HG03108 (cell line): ENCODE results near the gene MPHOSPH10.
"Not testable (repeated sequence)": the region's sequence is repeated elsewhere in the genome, so short reads cannot be mapped to it uniquely, and the experiment has no call there.

Experiments used
- ATAC-seq: cut with Tn5 transposase; IDR thresholded peaks from one replicate; pipeline ENCODE4 v1.9.1; 2021; ENCODE audit warnings: moderate library complexity; ENCODE audit not compliant: unreplicated experiment

Gene MPHOSPH10

DNA sequence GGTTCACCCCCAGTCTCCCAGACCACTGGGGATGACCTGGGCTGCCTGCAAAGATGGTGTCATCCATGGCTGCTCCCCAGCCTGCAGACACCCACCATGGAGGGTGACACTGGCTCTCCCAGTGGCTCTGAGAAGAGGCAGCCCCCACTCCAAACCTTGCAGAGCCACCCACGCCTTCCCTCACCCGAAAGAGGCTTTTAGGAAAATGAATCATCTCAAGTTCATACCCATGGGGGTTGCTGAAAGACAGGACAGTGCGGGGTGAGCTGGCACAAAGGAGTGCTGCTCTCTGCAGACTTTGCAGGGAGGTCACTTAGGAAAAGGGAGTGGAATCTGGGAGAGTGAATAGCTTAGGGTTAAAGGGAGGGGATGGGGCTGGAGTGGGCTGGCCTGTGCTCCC is 36.4 kb downstream of the MPHOSPH10 start:
- ATAC-seq: no peak

DNA sequence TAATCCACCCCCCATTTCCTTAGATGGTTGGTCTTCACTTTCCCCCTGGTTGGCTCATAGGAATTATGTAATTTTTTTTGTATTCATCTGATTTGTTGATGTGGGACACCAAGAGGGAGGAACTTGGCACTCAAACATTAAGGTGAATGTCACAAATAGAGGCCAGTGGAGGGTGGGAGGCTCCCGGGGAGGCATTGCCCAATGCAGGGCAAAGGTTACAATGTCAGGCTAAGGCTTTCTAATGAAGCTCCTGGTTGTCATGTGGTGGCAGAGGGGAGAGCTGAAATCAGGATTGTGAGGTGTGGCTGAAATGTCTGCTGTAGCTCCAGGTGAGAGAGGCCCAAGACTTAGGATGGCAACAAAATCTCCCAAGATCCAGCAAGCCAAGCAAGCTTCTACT is 42.7 kb downstream of the MPHOSPH10 start:
- no peak for ATAC-seq

DNA sequence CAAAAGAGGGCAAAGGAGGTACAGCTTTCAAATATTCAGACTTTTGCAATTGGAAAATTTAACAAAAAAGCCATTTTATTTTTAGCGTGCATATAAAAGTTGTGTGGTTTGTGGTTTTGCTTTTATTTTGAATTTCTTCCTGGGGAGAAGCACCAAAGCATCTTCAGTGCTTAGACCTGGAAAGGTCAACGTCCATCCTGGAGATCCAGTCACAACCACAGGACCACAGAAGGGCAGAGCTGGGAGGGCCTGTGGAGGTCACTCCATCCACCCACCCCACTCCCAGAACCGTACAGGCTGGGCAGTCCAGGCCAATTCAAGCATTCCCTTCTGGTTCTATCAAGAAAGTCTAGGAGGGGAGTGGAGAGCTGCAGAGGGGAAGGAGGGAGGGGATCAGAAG is 43.8 kb downstream of the MPHOSPH10 start:
- no peak for ATAC-seq

DNA sequence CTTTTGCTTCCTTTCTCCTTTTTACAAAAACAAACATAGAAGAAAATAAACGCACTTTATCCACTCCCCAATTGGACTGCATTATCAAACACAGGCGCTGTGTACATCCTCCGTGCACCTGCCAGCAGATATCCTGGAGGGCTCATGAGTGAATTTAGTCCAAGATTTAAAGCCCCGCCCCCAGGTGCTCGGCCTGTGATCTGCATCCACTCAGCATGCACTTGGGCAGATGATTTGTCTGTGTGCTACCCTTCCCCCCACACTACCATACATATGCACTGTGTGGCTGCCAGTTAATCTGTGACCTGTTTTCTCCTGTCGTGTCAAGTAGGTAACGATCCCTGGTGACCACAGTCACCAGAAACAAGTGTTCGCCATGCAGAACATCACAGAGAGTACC is 48.4 kb downstream of the MPHOSPH10 start:
- not testable (repeated sequence) for ATAC-seq

DNA sequence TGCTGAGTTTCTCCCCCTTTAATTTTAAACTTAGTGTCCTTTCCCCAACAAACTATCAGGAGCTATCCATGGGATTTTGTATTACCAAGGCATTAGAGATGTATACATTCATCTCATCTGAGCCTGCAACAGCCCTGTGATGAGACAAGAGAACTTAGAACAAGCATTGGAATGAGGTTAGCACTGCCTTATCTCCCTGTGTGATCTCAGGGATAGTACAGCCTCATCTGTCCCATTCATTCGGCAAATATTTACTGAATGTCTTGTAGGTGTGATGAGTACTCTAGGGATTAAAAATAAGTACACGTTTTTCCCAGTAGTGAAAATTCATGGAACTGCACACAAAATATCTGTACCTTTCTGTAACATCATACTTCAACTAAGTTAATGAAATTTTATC is 50.9 kb downstream of the MPHOSPH10 start:
- no peak for ATAC-seq

DNA sequence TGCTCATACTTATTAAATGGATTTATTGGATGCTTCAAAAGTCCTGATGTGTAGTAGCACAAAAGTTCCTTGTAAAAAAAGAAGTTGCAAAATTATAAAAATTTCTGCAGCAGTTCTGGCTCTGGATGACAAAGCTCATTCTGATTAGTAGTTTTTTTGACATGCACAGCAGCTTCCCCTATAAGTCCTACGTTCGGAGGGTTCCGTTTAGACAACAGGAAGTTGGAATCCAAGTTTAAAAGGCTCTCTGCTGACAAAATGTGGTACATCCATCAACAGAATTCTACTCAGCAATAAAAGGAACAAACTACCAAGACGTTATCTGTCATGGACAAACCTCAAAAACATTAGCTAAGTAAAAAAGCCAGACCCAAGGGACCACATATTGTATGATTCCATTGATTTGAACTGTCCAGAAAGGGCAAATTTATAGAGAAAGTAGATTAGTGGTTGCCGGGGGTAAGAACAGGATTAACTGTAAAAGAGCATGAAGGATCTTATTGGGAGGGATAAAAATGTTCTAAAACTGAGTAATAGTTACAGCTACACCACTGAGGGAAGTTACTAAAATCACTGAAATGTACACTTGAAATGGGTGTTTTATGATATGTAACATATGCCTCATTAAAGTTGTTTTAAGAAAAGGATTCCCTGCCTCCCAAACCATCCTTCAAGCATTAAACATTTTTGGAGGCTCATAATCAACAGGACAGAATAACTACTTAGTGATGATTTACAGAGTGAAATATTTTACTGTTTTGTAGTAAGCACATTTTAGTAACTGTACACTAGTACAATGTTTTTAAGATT is 53.1 kb downstream of the MPHOSPH10 start:
- not testable (repeated sequence) for ATAC-seq

DNA sequence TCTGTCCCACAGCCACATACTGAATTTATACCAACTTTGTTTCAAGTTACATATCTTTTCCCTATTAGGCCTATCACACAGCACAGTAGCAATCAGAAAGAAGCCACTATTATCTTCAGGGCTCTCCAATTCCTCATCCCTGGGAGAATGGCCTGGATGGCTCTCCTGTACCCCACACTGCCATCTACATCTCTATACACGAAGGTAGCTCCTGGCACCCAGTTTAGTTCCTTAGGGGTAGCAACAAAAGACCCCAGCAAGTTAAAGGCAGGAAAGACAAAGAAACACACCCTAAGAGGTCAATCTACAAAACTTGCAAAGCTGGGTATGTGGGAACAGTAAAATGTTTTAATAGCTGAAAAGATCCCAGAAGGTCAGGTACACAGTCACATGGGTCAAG is 56.5 kb downstream of the MPHOSPH10 start:
- ATAC-seq: no peak

DNA sequence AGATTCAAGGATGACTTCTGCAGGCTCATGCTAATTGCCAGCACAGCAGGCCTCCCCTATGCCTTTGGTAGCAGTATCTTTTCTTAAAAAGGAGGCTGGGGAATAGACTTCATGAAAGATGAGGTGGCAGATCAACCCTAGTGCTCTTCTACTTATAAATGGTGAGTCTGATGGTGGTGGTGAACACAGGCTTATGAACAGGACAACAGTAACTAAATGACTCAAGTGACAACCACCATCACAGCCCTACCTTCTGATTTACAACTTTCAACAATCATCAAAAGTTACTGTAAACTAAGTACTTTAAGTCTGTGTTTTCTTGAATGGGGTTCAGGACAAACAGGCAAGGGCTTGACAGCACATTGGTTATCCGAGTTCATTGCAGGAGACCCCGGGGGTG is 57.2 kb downstream of the MPHOSPH10 start:
- no peak for ATAC-seq

DNA sequence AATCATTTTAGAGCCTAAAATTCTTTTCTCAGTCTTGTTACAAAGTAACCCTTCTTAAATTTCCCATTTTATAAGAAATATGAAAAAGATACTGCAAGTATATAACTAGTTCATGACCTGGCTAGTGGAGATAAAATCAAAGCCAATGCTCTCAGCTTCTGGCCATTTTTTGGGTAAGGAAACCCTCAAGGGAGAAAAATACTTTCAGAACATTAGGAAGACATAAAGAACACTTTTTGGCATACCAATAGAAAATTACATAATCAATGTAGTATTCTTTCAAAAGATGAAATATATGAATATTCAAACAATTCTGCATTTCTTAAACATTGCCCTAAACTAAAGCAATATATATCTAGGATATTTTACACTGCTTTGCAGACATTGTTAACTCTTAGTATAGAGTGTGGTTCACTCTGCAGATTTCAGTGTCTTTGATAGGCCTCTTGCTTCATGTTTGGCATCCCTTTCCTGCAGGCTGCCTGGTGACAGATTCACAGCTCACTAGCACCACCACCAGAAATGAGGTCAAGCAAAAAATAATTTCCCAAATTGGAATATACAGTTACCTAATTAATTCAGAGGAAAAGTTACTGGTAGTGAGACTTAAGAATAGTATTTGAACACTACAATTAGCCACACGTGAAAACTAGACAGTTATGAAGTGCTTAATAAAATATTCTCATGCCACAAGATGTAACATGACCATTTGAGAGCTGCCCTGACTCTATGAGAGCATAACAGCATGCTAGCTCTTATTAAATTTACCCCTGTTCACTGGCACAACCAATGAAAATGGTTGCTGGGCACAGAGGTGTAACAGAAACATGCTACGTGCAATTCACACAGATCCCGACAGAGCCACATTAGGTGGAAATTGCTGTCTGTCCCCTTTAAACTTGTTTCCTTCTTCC is 60.5 kb downstream of the MPHOSPH10 start:
- ATAC-seq: no peak

DNA sequence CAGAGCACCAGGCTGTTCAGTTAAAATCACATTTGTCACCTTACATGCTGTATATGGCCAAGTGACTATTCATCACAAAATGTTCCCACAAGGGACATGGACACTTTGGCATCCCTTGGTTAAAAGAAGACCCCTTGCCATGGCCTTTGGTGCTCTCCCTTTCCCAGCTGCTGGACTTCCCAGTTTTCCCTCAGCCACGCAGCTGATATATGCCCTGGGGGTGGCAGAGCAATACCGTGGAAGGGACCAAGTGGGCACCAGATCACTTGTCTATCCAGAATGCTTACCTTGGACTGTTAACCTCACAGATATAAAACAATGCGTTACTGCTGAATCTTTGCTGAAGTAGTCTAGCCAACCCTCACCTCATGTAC is 61.1 kb downstream of the MPHOSPH10 start:
- no peak for ATAC-seq
